GM23338 (cell line): ENCODE results near the gene YJEFN3. TPM values are rescaled to one million over a fixed set of nuclear protein-coding genes. Genes with fewer than 3 reads are reported as not detected.

Experiments used
- ATAC-seq: fragments of 200-7000 bp; cut with Tn5 transposase; 3 replicates; pipeline ENCODE4 v1.9.1; 2020
- DNase-seq: peaks from one replicate; pipeline ENCODE4 v3.0.0-alpha.2; 2015; ENCODE audit warnings: low spot score
- H2AFZ ChIP-seq: fragments of 200-600 bp; sonication (generic); 2 replicates; pipeline ENCODE4 v1.8.0; 2016; ENCODE audit warnings: antibody characterized with exemption, mild to moderate bottlenecking, moderate library complexity
- H3F3A ChIP-seq: fragments of 200-600 bp; sonication (generic); replicated peaks from 2 replicates; pipeline ENCODE4 v1.8.0; 2017; ENCODE audit warnings: antibody characterized with exemption, mixed run types, low read depth
- H3K27ac ChIP-seq: fragments of 200-600 bp; sonication (generic); 2 replicates; pipeline ENCODE4 v1.6.1; 2016; ENCODE audit warnings: low read depth
- H3K27me3 ChIP-seq: fragments of 200-600 bp; sonication (generic); 2 replicates; pipeline ENCODE4 v1.8.0; 2016; ENCODE audit warnings: mild to moderate bottlenecking, mixed run types, moderate library complexity; ENCODE audit not compliant: insufficient read depth
- H3K36me3 ChIP-seq: fragments of 200-600 bp; sonication (generic); 2 replicates; pipeline ENCODE4 v1.8.0; 2016; ENCODE audit warnings: mild to moderate bottlenecking; ENCODE audit not compliant: insufficient read depth
- H3K4me1 ChIP-seq: fragments of 200-600 bp; sonication (generic); 2 replicates; pipeline ENCODE4 v1.8.0; 2016; ENCODE audit warnings: mild to moderate bottlenecking, moderate library complexity; ENCODE audit not compliant: insufficient read depth
- H3K4me2 ChIP-seq: fragments of 200-600 bp; sonication (generic); 2 replicates; pipeline ENCODE4 v1.7.1; 2017; ENCODE audit warnings: mixed run types
- H3K4me3 ChIP-seq: fragments of 200-600 bp; sonication (generic); 2 replicates; pipeline ENCODE4 v1.6.1; 2016; ENCODE audit warnings: mixed run types
- H3K79me2 ChIP-seq: fragments of 200-600 bp; sonication (generic); replicated peaks from 2 replicates; pipeline ENCODE4 v1.8.0; 2017; ENCODE audit warnings: mild to moderate bottlenecking; ENCODE audit not compliant: insufficient read depth
- H3K9me2 ChIP-seq: fragments of 200-600 bp; sonication (generic); 2 replicates; pipeline ENCODE4 v1.8.0; 2017; ENCODE audit not compliant: insufficient read depth
- H4K20me1 ChIP-seq: fragments of 200-600 bp; sonication (generic); replicated peaks from 2 replicates; pipeline ENCODE4 v1.8.0; 2017; ENCODE audit warnings: mild to moderate bottlenecking; ENCODE audit not compliant: insufficient read depth
- H3K27ac Mint-ChIP-seq: 2 replicates; pipeline ENCODE4 v1.8.0; 2020; ENCODE audit warnings: inconsistent platforms, mild to moderate bottlenecking, moderate library complexity, mixed read lengths
- H3K27me3 Mint-ChIP-seq: 3 replicates; pipeline ENCODE4 v1.8.0; 2022; ENCODE audit warnings: low read depth, mild to moderate bottlenecking, moderate library complexity, mixed read lengths, inconsistent platforms; ENCODE audit not compliant: insufficient read depth, poor library complexity
- H3K36me3 Mint-ChIP-seq: 3 replicates; pipeline ENCODE4 v1.8.0; 2021; ENCODE audit warnings: low read depth, mild to moderate bottlenecking, inconsistent platforms, moderate library complexity, mixed read lengths
- H3K4me1 Mint-ChIP-seq: 3 replicates; pipeline ENCODE4 v1.8.0; 2020; ENCODE audit warnings: mild to moderate bottlenecking, inconsistent platforms, mixed read lengths
- H3K4me3 Mint-ChIP-seq: 3 replicates; pipeline ENCODE4 v1.8.0; 2021; ENCODE audit warnings: moderate library complexity, mild to moderate bottlenecking, inconsistent platforms, mixed read lengths
- H3K9me3 Mint-ChIP-seq: 3 replicates; pipeline ENCODE4 v1.8.0; 2020; ENCODE audit warnings: moderate library complexity, mild to moderate bottlenecking, inconsistent platforms, mixed read lengths
- CREB1 ChIP-seq: fragments of 250-450 bp; sonication (Bioruptor Pico); IDR thresholded peaks from 2 replicates; pipeline ENCODE4 v1.5.0; 2020; ENCODE audit warnings: low read depth, mild to moderate bottlenecking, moderate library complexity
- CTCF ChIP-seq, 2 experiments: fragments of 200-600 bp in 1 of 2; sonication (generic) in 1 of 2; conservative IDR thresholded peaks; 2 replicates each; pipeline versions ENCODE4 v1.5.1 to v1.6.1; 2016 to 2017; ENCODE audit warnings: antibody characterized with exemption in 2 of 2, low read depth in 2 of 2, mild to moderate bottlenecking in 2 of 2, moderate library complexity in 1 of 2
- EZH2 ChIP-seq: fragments of 200-600 bp; sonication (generic); IDR thresholded peaks from one replicate; pipeline ENCODE4 v1.8.0; 2017; ENCODE audit warnings: antibody characterized with exemption, mild to moderate bottlenecking, low read depth; ENCODE audit not compliant: unreplicated experiment
- EZH2phosphoT487 ChIP-seq: fragments of 200-600 bp; sonication (generic); IDR thresholded peaks from one replicate; pipeline ENCODE4 v1.8.1; 2018; ENCODE audit warnings: antibody characterized with exemption; ENCODE audit not compliant: unreplicated experiment
- JUNB ChIP-seq: IDR thresholded peaks from one replicate; pipeline ENCODE4 v1.6.1; 2016; ENCODE audit warnings: antibody characterized with exemption; ENCODE audit not compliant: unreplicated experiment
- NANOG ChIP-seq: IDR thresholded peaks from 2 replicates; pipeline ENCODE4 v1.6.1; 2016; ENCODE audit warnings: antibody characterized with exemption, borderline replicate concordance
- POLR2AphosphoS5 ChIP-seq: IDR thresholded peaks from 2 replicates; pipeline ENCODE4 v1.6.1; 2016; ENCODE audit warnings: antibody characterized with exemption, low read depth
- ZNF114 ChIP-seq: fragments of 250-450 bp; sonication (Bioruptor Pico); IDR thresholded peaks from 2 replicates; pipeline ENCODE4 v1.5.0; 2020; ENCODE audit warnings: mild to moderate bottlenecking, moderate library complexity
- polyA plus RNA-seq: library from polyadenylated mRNA; unstranded; fragments of >200 nt; fragmentation: Nextera tagmentation; extraction: Ambion mirVana; gene quantifications from 2 replicates; pipeline ENCODE4 v1.2.1, GENCODE V29; 2016
- total RNA-seq: library from RNA; depleted of rRNA; stranded (reverse); fragments of >200 nt; shearing (Covaris generic); gene quantifications from 2 replicates; pipeline ENCODE4 v1.2.3, GENCODE V29; 2014
- TF ChIP-seq, protein P1 (sequence below): IDR thresholded peaks from one replicate; pipeline ENCODE4 v1.6.1; 2018; ENCODE audit warnings: antibody characterized with exemption; ENCODE audit not compliant: unreplicated experiment
- TF ChIP-seq, protein P2 (sequence below): IDR thresholded peaks from 2 replicates; pipeline ENCODE4 v1.6.1; 2016; ENCODE audit warnings: antibody characterized with exemption

The YJEFN3 gene
- total and polyA plus RNA-seq, 2 experiments from 2014 or later, result 3.5 to 6.5 TPM

GRCh38 chr19:19579533-19580361 is 51.0 kb downstream of the YJEFN3 start:
- DNase-seq, result no peak
- Histone ChIP-seq H3K4me1 (no peaks in the 10 kb centered on the region), H3K27ac (no peak overlapping the region; the same call in 1 of the 2 replicates)

More at GRCh38 chr19:19579533-19580361, 51.0 kb downstream of the YJEFN3 start:
- no peak for ATAC-seq
- no peaks in the 10 kb centered on the region for H3K36me3 ChIP-seq
- Mint-ChIP-seq H3K27ac (no peak overlapping the region), H3K36me3 (no peaks in the 10 kb centered on the region), H3K27me3 (peaks cover 3% of the 10 kb centered on the region), H3K4me1 (peaks cover 7% of the 10 kb centered on the region; the same call in 2 of the 3 replicates), H3K4me3 (no peak overlapping the region), H3K9me3 (no peaks in the 10 kb centered on the region)
- H3K4me2 ChIP-seq, result no peak overlapping the region
- H3K27me3 ChIP-seq, result no peaks in the 10 kb centered on the region
- TF ChIP-seq EZH2phosphoT487, result no peak
- TF ChIP-seq, protein P1, sequence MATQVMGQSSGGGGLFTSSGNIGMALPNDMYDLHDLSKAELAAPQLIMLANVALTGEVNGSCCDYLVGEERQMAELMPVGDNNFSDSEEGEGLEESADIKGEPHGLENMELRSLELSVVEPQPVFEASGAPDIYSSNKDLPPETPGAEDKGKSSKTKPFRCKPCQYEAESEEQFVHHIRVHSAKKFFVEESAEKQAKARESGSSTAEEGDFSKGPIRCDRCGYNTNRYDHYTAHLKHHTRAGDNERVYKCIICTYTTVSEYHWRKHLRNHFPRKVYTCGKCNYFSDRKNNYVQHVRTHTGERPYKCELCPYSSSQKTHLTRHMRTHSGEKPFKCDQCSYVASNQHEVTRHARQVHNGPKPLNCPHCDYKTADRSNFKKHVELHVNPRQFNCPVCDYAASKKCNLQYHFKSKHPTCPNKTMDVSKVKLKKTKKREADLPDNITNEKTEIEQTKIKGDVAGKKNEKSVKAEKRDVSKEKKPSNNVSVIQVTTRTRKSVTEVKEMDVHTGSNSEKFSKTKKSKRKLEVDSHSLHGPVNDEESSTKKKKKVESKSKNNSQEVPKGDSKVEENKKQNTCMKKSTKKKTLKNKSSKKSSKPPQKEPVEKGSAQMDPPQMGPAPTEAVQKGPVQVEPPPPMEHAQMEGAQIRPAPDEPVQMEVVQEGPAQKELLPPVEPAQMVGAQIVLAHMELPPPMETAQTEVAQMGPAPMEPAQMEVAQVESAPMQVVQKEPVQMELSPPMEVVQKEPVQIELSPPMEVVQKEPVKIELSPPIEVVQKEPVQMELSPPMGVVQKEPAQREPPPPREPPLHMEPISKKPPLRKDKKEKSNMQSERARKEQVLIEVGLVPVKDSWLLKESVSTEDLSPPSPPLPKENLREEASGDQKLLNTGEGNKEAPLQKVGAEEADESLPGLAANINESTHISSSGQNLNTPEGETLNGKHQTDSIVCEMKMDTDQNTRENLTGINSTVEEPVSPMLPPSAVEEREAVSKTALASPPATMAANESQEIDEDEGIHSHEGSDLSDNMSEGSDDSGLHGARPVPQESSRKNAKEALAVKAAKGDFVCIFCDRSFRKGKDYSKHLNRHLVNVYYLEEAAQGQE, result no peak
- no peak for TF ChIP-seq ZNF114 (CRISPR knock-in tag)
- TF ChIP-seq CTCF (conservative IDR thresholded peaks at IDR 0.05; ENCODE audit: low read depth in 2 of 2), result no peak
- TF ChIP-seq POLR2AphosphoS5, result no peak
- no peak for TF ChIP-seq CREB1
- TF ChIP-seq NANOG, result no peak
- no peak for TF ChIP-seq EZH2
- TF ChIP-seq JUNB, result no peak
- TF ChIP-seq, protein P2, sequence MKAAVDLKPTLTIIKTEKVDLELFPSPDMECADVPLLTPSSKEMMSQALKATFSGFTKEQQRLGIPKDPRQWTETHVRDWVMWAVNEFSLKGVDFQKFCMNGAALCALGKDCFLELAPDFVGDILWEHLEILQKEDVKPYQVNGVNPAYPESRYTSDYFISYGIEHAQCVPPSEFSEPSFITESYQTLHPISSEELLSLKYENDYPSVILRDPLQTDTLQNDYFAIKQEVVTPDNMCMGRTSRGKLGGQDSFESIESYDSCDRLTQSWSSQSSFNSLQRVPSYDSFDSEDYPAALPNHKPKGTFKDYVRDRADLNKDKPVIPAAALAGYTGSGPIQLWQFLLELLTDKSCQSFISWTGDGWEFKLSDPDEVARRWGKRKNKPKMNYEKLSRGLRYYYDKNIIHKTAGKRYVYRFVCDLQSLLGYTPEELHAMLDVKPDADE, result no peak
- no peaks in the 10 kb centered on the region for H3F3A ChIP-seq
- H3K9me2 ChIP-seq, result no peaks in the 10 kb centered on the region
- no peak overlapping the region for H3K4me3 ChIP-seq
- no peaks in the 10 kb centered on the region for H4K20me1 ChIP-seq
- H3K79me2 ChIP-seq, result no peaks in the 10 kb centered on the region
- no peak overlapping the region for H2AFZ ChIP-seq
